HG03575 (cell line): ENCODE data around the gene PARD3B.

ENCODE experiments used
- ATAC-seq: cut with Tn5 transposase; IDR thresholded peaks from one replicate; pipeline ENCODE4 v1.9.1; 2021; ENCODE audit not compliant: unreplicated experiment, insufficient number of reproducible peaks, low FRiP score; ENCODE audit errors: extremely low read depth

PARD3B gene

DNA sequence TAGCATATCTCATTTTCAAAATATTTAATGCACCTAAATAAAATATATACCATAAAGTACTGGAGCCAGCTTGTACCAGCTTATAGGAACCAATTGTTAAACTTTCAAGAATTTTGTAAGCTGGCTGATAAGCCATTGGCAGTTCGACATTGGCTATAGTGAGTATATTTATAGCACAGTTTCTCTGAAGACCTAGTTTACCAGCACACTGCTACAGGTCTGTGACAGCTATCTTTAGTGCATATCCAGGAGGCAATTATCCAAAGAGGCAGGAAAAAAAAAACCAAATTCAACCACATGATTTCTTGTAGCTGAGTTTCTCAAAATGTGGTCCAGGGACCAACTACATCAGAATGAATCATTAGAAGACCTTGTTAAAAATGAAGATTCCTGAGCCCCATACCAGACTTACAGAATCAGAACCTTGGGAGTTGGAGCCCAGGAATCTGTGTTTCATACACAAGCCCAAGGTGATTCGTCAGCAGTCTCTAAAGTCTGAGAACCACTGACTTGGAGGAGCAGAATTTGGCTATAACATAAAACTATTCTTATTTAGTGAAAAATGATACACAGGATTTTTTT lies 858.1 kb downstream of the PARD3B start:
- no peak for ATAC-seq

DNA sequence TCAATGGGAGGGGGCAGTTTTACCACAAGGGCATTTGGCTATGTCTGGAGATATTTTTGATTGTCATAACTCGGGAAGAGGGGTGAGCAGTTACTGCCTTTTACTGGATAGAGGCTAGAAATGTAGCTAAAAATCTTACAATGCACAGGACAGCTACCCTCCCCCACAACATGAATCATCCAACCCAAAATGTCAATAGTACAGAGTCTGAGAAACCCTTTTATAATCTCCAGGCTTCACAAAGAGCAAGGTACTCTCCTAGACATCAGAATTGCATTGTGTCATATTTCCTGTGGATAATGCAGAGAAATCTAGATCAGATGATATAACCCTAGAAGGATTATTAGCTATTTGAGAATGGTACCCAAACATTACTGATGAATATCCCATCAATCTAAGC lies 859.9 kb downstream of the PARD3B start:
- no peak for ATAC-seq

DNA sequence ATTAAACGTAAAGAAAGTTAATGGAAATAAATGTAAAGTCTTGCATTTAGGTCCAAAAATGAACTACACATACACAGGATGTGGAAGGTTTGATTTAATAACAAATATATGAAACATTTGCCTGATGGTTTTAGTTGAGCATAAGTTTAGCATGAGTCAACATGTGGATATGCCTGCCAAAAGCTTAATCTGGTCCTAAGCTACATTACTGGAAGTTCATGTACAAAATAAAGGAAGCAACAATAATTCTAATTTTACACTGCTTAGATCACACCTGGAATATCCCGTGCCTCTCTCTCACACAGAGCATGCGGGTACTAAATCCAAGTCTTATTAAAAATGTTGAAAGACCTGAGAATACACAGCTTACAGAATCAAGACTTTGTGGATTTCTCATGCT lies 860.5 kb downstream of the PARD3B start:
- ATAC-seq, result no peak

- no peak for ATAC-seq
Observed at GRCh38 chr2:205407984-205408383, 862.7 kb downstream of the PARD3B start.

DNA sequence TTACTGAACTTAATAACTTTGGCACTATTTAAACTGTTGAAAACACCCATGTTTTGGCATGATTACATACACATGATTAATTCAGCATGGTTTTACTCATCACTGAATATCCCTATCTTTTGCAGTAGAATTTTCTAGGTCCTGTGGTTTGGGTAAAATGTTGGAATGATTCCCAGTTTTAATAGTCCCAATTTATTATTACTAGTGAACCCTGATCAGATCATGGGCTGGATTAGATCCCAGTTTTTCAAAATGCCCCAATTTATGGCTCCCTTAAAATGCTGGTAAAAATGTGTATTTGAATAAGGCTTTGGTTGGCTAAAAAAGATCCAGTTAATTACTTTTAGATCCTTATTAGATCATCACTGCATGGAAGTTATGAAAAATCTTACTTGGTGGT lies 863.4 kb downstream of the PARD3B start:
- ATAC-seq, result no peak

GRCh38 chr2:205409411-205409810 lies 864.1 kb downstream of the PARD3B start:
- ATAC-seq, result no peak

DNA sequence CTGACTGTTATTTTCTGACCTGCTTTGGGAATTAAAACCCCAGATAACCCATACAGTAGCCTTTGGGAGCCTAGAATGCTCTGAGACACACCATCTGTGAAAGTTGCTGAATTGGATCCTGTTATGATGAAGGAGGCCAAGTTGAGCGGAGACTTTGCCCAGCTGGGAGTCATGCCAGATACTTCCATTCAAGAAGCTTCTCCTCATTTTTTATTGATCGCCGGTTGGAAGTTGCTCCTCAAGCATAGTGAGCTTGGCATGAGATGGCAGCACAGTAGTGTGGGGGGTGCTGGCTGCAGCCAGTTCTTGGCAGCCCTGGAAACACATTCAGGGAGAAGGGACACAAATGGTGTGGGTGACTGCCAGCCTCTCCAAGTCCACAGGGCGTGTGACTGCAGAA lies 866.3 kb downstream of the PARD3B start:
- ATAC-seq, result no peak

DNA sequence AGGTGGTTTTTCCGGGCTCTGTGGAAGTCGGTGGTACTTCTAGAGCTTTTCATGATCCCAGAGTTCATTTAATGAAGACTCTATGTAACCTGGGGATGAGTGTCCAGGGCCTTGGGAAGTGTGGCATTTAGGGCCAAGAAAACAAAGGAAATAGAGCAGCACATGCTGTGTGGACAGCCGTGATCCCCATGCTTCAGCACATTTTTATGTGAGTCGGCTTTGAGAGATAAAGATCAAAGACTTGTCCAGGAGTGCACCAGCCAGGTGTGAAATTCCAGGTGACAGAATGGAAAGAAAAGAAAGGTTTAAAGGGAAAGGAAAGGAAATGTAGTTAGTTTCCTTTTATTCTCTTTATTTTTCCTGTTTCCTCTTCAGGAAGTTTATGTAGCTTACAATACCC lies 879.1 kb downstream of the PARD3B start:
- ATAC-seq, result no peak

- no peak for ATAC-seq
Observed at GRCh38 chr2:205425102-205425501, 879.8 kb downstream of the PARD3B start.

- ATAC-seq, result no peak
Observed at GRCh38 chr2:205427112-205427511, 881.8 kb downstream of the PARD3B start.

GRCh38 chr2:205428811-205429210 lies 883.5 kb downstream of the PARD3B start:
- no peak for ATAC-seq

- no peak for ATAC-seq
Observed at GRCh38 chr2:205435970-205436369, 890.7 kb downstream of the PARD3B start.

- no peak for ATAC-seq
Observed at GRCh38 chr2:205438241-205438640, 893.0 kb downstream of the PARD3B start.

DNA sequence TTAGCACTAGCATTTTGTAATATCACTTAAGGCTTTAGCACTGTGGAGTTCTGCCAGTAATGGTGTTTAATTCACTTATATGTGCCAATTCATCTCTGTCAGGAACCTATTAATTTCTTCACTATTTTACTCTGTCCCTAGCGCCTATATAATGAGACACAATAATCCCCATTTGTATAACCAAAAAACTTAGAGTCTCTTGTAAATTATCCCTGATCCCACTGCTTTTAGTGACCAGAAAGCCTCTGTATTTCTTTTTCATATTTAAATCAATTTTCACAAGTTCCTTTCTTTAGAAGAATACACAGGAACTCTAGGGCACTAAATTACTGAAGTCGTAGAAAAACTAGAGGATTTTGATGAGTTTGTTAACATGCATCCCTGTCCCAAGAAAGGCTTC lies 894.3 kb downstream of the PARD3B start:
- no peak for ATAC-seq

DNA sequence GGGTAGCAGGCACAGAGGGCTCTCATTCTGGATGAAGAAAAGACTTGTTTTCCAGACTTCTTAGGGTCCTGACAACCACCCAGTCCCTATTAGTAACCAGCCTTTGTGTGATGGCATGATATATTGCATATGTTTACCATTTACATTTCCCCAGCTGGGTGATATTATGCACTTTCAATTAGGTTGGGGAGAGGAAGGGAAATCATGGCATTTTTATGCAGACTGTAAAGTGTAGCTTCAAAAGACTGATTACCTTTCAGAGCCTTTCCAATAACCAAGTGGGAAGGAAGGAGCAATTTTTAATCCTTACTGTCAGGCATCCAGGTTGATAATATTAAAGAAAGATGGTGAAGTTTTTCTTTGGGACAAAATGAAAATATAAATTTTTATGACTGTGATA lies 896.2 kb downstream of the PARD3B start:
- ATAC-seq, result no peak

- ATAC-seq, result no peak
Observed at GRCh38 chr2:205448189-205448588, 902.9 kb downstream of the PARD3B start.

DNA sequence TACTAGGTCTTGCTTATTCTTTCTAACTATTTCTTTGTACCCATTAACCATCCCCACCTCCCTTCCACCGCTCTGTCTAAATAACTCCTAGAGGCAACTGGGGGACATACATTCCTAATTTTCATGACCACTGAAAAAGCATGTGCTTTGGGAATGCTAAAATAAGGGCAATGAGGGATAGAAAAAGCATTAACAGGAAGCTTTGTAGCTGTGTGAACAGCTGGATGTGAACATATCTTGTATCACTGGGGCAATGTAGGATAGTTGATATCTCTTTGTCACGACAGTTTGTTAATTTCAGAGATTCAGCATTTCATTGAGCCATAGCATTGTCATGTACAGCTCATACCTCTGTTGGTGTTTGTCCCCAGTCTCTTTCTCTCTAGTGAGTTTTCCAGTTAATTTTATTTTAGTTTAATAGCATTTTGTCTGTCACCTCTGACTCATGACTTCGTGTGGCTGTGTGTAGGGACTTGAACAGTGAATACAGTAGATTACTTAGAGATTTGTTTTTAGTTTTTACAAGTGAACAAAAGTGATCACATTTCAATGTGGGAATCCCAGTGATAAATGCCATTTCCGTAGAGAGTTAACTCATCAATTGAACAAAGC lies 906.7 kb downstream of the PARD3B start:
- ATAC-seq, result no peak

DNA sequence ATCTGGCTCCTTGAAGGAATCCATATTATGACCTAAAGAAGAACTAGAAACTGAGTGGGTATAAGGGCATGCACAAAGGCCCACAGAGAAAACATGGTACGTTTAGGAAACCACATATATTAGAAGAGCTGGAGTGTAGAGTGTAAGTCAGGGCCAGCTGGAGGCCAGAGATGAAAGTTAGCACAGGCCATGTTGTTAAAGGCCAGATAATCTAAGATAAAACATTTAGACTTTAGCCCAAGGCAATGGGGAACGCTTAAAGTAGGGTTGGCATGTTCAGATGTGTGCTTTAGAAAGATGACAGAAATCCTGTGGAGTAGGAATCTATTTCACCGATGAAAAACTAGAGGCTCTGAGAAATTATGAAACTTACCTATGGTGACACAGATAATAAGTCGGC lies 907.9 kb downstream of the PARD3B start:
- no peak for ATAC-seq

- ATAC-seq, result no peak
Observed at GRCh38 chr2:205456682-205457081, 911.4 kb downstream of the PARD3B start.

- ATAC-seq, result no peak
Observed at GRCh38 chr2:205460217-205460616, 914.9 kb downstream of the PARD3B start.

- ATAC-seq, result no peak
Observed at GRCh38 chr2:205461169-205461568, 915.9 kb downstream of the PARD3B start.
